GM18861 (cell line): ENCODE measurements around the gene FMO1.
"Not testable (repeated sequence)": the region's sequence is repeated elsewhere in the genome, so short reads cannot be mapped to it uniquely, and the experiment has no call there.

Experiments
- ATAC-seq: cut with Tn5 transposase; IDR thresholded peaks from one replicate; pipeline ENCODE4 v1.9.1; 2021; ENCODE audit not compliant: unreplicated experiment

Gene FMO1

GRCh38 chr1:171279234-171279633 is 30.9 kb downstream of the FMO1 start:
- ATAC-seq = no peak

- no peak for ATAC-seq
Measured at GRCh38 chr1:171279678-171280077, 31.4 kb downstream of the FMO1 start.

- ATAC-seq = no peak
Measured at GRCh38 chr1:171280599-171280998, 32.3 kb downstream of the FMO1 start.

GRCh38 chr1:171286032-171286705 is 37.9 kb downstream of the FMO1 start:
- ATAC-seq = no peak

- ATAC-seq = no peak
Measured at GRCh38 chr1:171290621-171291020, 42.3 kb downstream of the FMO1 start.

GRCh38 chr1:171292799-171293198 is 44.5 kb downstream of the FMO1 start:
- ATAC-seq = no peak

GRCh38 chr1:171295383-171295782 is 47.1 kb downstream of the FMO1 start:
- ATAC-seq = not testable (repeated sequence)

- ATAC-seq = no peak
Measured at GRCh38 chr1:171295821-171296220, 47.5 kb downstream of the FMO1 start.

- ATAC-seq = no peak
Measured at GRCh38 chr1:171296897-171297296, 48.6 kb downstream of the FMO1 start.

- ATAC-seq = no peak
Measured at GRCh38 chr1:171298696-171299095, 50.4 kb downstream of the FMO1 start.

GRCh38 chr1:171299342-171299741 is 51.0 kb downstream of the FMO1 start:
- no peak for ATAC-seq

GRCh38 chr1:171300401-171300800 is 52.1 kb downstream of the FMO1 start:
- no peak for ATAC-seq

GRCh38 chr1:171310661-171311087 is 62.4 kb downstream of the FMO1 start:
- no peak for ATAC-seq

GRCh38 chr1:171311771-171312558 is 63.7 kb downstream of the FMO1 start:
- ATAC-seq = no peak

- peak; percentile 76 for ATAC-seq
Measured at GRCh38 chr1:171313319-171313834, 65.1 kb downstream of the FMO1 start.

GRCh38 chr1:171313835-171314320 is 65.6 kb downstream of the FMO1 start, which contains the start of gene FMO4:
Gene FMO4 (plus strand): TSS chr1:171314183. CDS start chr1:171319826, 5,643 bp downstream.
- ATAC-seq = peak; percentile 98

- no peak for ATAC-seq
Measured at GRCh38 chr1:171329251-171329650, 81.0 kb downstream of the FMO1 start.

- no peak for ATAC-seq
Measured at GRCh38 chr1:171334024-171334640, 85.8 kb downstream of the FMO1 start.
